GM21367 (cell line): ENCODE measurements around the gene ARHGEF10L.

Source experiments
- ATAC-seq: cut with Tn5 transposase; IDR thresholded peaks from one replicate; pipeline ENCODE4 v1.9.1; 2021; ENCODE audit not compliant: unreplicated experiment

ARHGEF10L gene

GRCh38 chr1:17631410-17631809 lies 91.9 kb downstream of the ARHGEF10L start:
- ATAC-seq: no peak

- ATAC-seq: no peak
These were observed 92.6 kb downstream of the ARHGEF10L start for GRCh38 chr1:17632106-17632505.

- no peak for ATAC-seq
These were observed 93.2 kb downstream of the ARHGEF10L start for GRCh38 chr1:17632541-17633184.

GRCh38 chr1:17633654-17634053 lies 94.2 kb downstream of the ARHGEF10L start:
- no peak for ATAC-seq

GRCh38 chr1:17635276-17635675 lies 95.8 kb downstream of the ARHGEF10L start:
- ATAC-seq: no peak

GRCh38 chr1:17635811-17636210 lies 96.3 kb downstream of the ARHGEF10L start:
- ATAC-seq: no peak

- no peak for ATAC-seq
These were observed 97.1 kb downstream of the ARHGEF10L start for GRCh38 chr1:17636612-17637011.

GRCh38 chr1:17637055-17637454 lies 97.6 kb downstream of the ARHGEF10L start:
- no peak for ATAC-seq

GRCh38 chr1:17639703-17640340 lies 100.3 kb downstream of the ARHGEF10L start:
- no peak for ATAC-seq

GRCh38 chr1:17640393-17640792 lies 100.9 kb downstream of the ARHGEF10L start:
- ATAC-seq: no peak

GRCh38 chr1:17640975-17641374 lies 101.5 kb downstream of the ARHGEF10L start:
- ATAC-seq: no peak

- ATAC-seq: no peak
These were observed 102.7 kb downstream of the ARHGEF10L start for GRCh38 chr1:17642169-17642568.

- ATAC-seq: no peak
These were observed 103.4 kb downstream of the ARHGEF10L start for GRCh38 chr1:17642943-17643342.

GRCh38 chr1:17643861-17644703 lies 104.6 kb downstream of the ARHGEF10L start:
- no peak for ATAC-seq

- ATAC-seq: no peak
These were observed 105.8 kb downstream of the ARHGEF10L start for GRCh38 chr1:17645068-17645911.

GRCh38 chr1:17646444-17647280 lies 107.2 kb downstream of the ARHGEF10L start:
- no peak for ATAC-seq

- no peak for ATAC-seq
These were observed 109.1 kb downstream of the ARHGEF10L start for GRCh38 chr1:17648457-17649145.

GRCh38 chr1:17649371-17650106 lies 110.0 kb downstream of the ARHGEF10L start:
- no peak for ATAC-seq

- ATAC-seq: no peak
These were observed 113.8 kb downstream of the ARHGEF10L start for GRCh38 chr1:17653276-17653675.
